Mesothelial cell of epicardium (in vitro differentiated cells): ENCODE results near the gene C2orf68. TPM values are rescaled to one million over a fixed set of nuclear protein-coding genes. Genes with fewer than 3 reads are reported as not detected.
"Not testable (repeated sequence)": the region's sequence is repeated elsewhere in the genome, so short reads cannot be mapped to it uniquely, and the experiment has no call there.

Source experiments
- DNase-seq, 2 experiments: peaks; one replicate each; pipeline ENCODE4 v3.0.0; 2021; ENCODE audit warnings: low spot score in 2 of 2; ENCODE audit not compliant: unreplicated experiment in 2 of 2
- H3K27ac Mint-ChIP-seq: 2 replicates; pipeline ENCODE4 v1.8.0; 2021; ENCODE audit warnings: mixed read lengths
- H3K27me3 Mint-ChIP-seq: 2 replicates; pipeline ENCODE4 v1.8.0; 2021; ENCODE audit warnings: low read depth, mixed read lengths
- H3K36me3 Mint-ChIP-seq: 2 replicates; pipeline ENCODE4 v1.8.0; 2021; ENCODE audit warnings: mixed read lengths
- H3K4me1 Mint-ChIP-seq: 2 replicates; pipeline ENCODE4 v1.8.0; 2021; ENCODE audit warnings: mixed read lengths
- H3K4me3 Mint-ChIP-seq: 2 replicates; pipeline ENCODE4 v1.8.0; 2021; ENCODE audit warnings: mild to moderate bottlenecking, moderate library complexity, mixed read lengths
- H3K9me3 Mint-ChIP-seq: 2 replicates; pipeline ENCODE4 v1.8.0; 2021; ENCODE audit warnings: mixed read lengths
- CTCF ChIP-seq: fragments of 200-600 bp; sonication (generic); IDR thresholded peaks from one replicate; pipeline ENCODE4 v1.5.0; 2021; ENCODE audit warnings: antibody characterized with exemption; ENCODE audit not compliant: unreplicated experiment
- total RNA-seq: library from RNA; stranded (reverse); gene quantifications from 3 replicates; pipeline ENCODE4 v1.2.1, GENCODE V29; 2021

C2orf68 gene
- total RNA-seq, 1 donor from 2014 or later, result 74.6 TPM

GRCh38 chr2:85594715-85595300 lies 17.1 kb downstream of the C2orf68 start:
- no peak for TF ChIP-seq CTCF
- Mint-ChIP-seq H3K27ac (peak overlapping the region; percentile 95), H3K9me3 (no peaks in the 10 kb centered on the region), H3K36me3 (no peaks in the 10 kb centered on the region), H3K4me1 (peaks cover 20% of the 10 kb centered on the region), H3K27me3 (no peaks in the 10 kb centered on the region), H3K4me3 (peak overlapping the region; percentile 96)
- no peak for DNase-seq

DNA sequence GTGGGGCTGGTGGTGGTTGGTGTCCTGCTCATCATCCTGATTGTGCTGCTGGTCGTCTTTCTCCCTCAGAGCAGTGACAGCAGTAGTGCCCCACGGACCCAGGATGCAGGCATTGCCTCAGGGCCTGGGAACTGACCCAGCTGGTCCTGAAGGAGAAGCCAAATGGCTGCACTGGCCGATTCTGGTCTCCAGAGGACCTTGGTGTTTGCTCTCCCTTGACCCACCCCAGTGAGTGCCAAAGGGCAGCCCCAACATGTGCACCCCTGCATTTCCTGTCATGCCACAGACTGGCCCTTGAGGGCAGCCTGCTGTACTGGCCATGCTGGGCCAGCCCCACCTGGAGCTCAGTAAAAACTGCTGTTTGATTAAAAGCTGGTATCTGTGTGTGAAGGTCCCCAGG lies 18.8 kb downstream of the C2orf68 start:
- Mint-ChIP-seq H3K27me3 (no peaks in the 10 kb centered on the region), H3K4me3 (no peak overlapping the region)
- no peak for DNase-seq

DNA sequence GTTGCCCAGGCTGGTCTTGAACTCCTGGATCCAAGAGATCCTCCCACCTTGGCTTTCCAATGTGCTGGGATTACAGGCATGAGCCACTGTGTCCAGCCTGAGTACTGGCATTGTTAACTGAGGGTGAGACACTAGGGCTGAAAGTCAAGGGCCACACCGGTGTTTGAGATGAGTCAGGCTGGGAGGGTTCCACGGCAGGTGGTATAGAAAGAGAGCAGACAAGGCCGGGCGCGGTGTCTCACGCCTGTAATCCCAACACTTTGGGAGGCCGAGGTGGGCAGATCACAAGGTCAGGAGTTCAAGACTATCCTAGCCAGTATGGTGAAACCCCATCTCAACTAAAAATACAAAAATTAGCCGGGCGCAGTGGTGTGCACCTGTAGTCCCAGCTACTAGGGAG lies 19.6 kb downstream of the C2orf68 start:
- peaks cover 20% of the 10 kb centered on the region for H3K4me1 Mint-ChIP-seq
- H3K4me3 Mint-ChIP-seq, H3K27me3 Mint-ChIP-seq, H3K36me3 Mint-ChIP-seq, H3K27ac Mint-ChIP-seq, DNase-seq, H3K9me3 Mint-ChIP-seq: not testable (repeated sequence)

More for the DNA sequence above, 18.8 kb downstream of the C2orf68 start:
- no peak for TF ChIP-seq CTCF
- H3K36me3 Mint-ChIP-seq, result no peaks in the 10 kb centered on the region
- H3K4me1 Mint-ChIP-seq, result peaks cover 20% of the 10 kb centered on the region
- H3K9me3 Mint-ChIP-seq, result no peaks in the 10 kb centered on the region
- no peak overlapping the region for H3K27ac Mint-ChIP-seq

GRCh38 chr2:85591563-85591962 lies 20.3 kb downstream of the C2orf68 start:
- H3K4me1 Mint-ChIP-seq, result peaks cover 17% of the 10 kb centered on the region
- no peaks in the 10 kb centered on the region for H3K36me3 Mint-ChIP-seq
- no peaks in the 10 kb centered on the region for H3K27me3 Mint-ChIP-seq
- no peak for TF ChIP-seq CTCF
- H3K4me3 Mint-ChIP-seq, result no peak overlapping the region
- DNase-seq, result no peak
- H3K27ac Mint-ChIP-seq, result no peak overlapping the region
- H3K9me3 Mint-ChIP-seq, result no peaks in the 10 kb centered on the region

DNA sequence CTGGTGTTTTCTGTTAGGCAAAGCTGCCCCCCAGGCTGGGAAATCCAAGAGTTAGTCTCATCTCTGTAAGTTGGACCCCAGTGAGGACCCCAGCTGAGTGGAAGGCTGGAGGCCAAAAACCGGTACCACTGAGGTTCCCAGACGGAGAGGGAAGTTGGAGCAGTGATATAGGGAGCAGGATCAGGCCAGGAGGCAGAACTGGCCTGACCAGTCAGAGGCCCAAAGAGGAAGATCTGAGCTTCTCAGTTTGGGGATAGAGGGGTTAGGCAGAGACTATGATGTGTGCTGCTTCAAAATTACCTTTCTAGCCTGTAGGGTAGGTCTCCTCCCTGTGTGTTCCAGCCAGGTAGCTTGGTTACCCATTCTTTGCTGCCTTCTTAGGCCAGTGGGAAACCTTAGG lies 20.9 kb downstream of the C2orf68 start:
- Mint-ChIP-seq H3K4me3 (no peak overlapping the region), H3K4me1 (peaks cover 11% of the 10 kb centered on the region), H3K9me3 (no peaks in the 10 kb centered on the region), H3K27ac (no peak overlapping the region), H3K27me3 (no peaks in the 10 kb centered on the region), H3K36me3 (no peaks in the 10 kb centered on the region)
- no peak for DNase-seq
- TF ChIP-seq CTCF, result no peak

- DNase-seq, result no peak
Observed at GRCh38 chr2:85589982-85590791, 21.7 kb downstream of the C2orf68 start.

More at GRCh38 chr2:85589982-85590791, 21.7 kb downstream of the C2orf68 start:
- H3K27me3 Mint-ChIP-seq, result no peaks in the 10 kb centered on the region
- no peaks in the 10 kb centered on the region for H3K36me3 Mint-ChIP-seq
- no peaks in the 10 kb centered on the region for H3K9me3 Mint-ChIP-seq
- TF ChIP-seq CTCF, result no peak
- H3K4me1 Mint-ChIP-seq, result peaks cover 9% of the 10 kb centered on the region
- H3K4me3 Mint-ChIP-seq, result no peak overlapping the region
- peak overlapping the region; percentile 26 for H3K27ac Mint-ChIP-seq
